T follicular helper cell (primary cell): ENCODE measurements around the gene CCT4.
"Not testable (repeated sequence)": the region's sequence is repeated elsewhere in the genome, so short reads cannot be mapped to it uniquely, and the experiment has no call there.

ENCODE experiments used
- DNase-seq: peaks from one replicate; pipeline ENCODE4 v3.0.0-alpha.2; 2020; ENCODE audit warnings: low read depth

Gene CCT4

DNA sequence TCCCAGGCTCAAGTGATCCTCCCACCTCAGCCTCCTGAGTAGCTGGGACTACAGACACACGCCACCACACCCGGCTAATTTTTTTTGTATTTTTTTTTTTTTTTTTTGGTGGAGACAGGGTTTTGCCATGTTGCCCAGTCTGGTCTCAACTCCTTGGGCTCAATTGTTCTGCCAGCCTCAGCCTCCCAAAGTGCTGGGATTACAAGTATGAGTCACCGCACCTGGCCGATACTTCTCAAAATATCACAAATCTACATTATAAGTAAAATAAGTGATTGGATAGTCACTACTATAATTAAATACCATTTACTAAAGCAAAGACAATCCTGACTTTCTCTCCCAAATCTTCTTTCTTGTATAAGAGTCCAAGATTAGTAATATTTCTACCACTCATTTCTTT is 9.1 kb downstream of the CCT4 start:
- DNase-seq, result not testable (repeated sequence)

DNA sequence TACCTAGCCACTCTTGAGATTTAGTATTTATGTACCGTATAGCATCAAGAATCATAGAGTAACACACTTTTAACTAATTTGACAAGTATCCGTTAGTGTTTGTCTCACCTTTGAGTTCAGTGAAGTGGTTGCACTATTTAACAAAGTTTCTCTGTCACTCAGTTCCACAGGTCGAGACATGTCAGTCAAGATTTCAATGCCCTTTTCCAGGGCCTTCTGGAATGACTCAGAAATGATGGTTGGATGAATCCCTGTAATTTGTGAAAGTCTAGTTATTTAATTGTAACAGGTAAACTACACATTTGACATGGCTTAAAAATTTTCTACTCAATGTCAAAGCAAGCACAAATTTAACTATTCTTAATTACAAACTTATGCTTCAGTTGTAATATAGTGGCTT is 9.7 kb downstream of the CCT4 start:
- DNase-seq, result no peak

DNA sequence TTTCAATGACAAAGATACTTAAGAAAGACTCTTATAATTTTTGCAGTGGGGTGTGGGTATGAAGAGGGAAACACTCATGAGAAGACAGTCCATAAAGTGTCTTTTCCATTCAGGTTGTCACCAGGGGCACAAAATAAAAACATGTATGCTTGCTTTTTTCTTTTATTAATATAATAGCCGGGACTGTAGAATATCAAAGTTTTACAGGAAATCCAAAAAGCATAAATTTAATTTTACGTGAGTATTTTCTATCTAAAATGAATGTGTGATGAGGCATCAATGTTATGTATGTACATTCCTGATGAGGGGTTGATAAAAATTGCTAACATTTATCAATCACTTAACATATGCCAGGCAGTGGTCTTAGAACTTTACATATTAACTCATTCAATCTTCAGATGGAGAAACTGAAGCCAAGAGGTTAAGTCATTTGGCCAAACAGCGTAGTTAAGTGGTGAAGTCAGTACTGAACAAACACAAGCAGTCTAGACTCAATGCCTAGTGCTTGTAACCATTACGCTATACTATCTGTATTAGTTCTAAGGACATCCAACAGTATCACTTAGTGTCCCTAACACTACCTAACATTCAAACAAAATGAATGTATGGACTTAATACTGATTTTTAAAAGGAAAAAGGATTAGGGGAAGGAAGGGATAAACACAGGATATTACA is 10.7 kb downstream of the CCT4 start:
- DNase-seq, result no peak

DNA sequence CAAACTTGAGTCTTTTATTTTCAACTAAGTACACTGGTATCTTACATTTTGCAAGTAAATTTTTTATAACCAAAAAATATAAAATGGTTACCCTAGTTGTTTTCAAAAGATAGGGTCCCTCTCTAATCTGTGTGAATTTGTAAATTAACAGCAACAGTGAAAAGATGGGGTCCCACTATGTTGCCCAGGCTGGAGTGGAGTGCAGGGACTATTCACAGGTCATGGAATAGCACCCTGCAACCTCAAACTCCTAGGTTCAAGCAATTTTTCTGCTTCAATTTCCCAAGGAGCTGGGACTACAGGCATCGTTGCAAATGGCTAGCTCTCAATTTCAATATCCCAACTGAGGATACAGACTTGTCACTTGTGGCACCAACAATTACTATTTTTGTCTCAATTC is 12.1 kb downstream of the CCT4 start:
- DNase-seq, result no peak

GRCh38 chr2:61866482-61867089 is 21.9 kb downstream of the CCT4 start:
- not testable (repeated sequence) for DNase-seq

DNA sequence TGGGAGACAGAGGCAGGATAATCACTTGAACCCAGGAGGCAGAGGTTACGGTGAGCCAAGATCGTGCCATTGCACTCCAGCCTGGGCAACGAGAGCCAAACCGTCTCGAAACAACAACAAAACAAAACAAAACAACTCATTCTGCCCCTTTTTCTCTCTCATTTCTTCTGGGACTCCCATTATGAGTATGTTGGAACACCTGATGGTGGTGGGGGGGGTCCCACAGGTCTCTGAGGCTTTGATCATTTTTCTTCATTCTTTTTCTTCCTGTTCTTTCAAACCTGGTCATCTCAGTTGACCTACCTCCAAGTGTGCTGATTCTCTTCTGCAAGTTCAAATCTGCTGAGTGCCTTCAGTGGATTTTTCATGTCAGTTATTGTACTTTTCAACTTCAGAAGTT is 26.4 kb downstream of the CCT4 start:
- no peak for DNase-seq

DNA sequence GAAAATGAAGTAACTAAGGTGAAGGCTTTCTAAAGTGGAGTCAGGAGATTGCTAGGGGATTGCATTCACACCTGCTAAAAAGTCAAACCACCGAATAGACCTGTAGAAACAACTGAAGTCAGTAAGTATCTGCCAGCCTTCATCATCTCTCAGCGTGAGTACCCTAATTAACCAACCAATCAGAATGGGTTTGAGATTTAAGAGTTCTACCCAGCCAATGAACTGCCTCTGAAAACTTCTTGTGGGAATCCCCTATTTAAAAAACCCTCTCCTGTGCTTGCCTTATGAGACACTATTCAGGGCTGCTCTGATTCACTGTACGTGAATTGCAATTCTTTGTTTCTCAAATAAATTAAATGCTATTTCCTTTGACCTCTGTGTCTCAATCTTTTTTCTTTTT is 31.2 kb downstream of the CCT4 start:
- DNase-seq, result no peak

DNA sequence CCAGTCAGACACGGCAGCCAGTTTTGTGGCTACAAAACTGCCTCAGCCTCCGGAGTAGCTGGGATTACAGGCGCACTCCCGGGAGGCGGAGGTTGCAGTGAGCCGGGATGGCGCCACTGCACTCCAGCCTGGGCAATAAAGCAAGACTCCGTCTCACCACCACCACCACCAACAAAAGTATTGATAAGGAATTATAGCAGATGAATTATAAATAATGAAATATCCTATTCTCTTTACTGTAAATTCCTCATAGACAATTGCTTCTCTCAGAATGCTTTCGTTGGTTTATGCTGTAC is 33.2 kb downstream of the CCT4 start:
- no peak for DNase-seq

- peak; percentile 88 for DNase-seq
Observed at GRCh38 chr2:61854564-61855317, 33.7 kb downstream of the CCT4 start.

DNA sequence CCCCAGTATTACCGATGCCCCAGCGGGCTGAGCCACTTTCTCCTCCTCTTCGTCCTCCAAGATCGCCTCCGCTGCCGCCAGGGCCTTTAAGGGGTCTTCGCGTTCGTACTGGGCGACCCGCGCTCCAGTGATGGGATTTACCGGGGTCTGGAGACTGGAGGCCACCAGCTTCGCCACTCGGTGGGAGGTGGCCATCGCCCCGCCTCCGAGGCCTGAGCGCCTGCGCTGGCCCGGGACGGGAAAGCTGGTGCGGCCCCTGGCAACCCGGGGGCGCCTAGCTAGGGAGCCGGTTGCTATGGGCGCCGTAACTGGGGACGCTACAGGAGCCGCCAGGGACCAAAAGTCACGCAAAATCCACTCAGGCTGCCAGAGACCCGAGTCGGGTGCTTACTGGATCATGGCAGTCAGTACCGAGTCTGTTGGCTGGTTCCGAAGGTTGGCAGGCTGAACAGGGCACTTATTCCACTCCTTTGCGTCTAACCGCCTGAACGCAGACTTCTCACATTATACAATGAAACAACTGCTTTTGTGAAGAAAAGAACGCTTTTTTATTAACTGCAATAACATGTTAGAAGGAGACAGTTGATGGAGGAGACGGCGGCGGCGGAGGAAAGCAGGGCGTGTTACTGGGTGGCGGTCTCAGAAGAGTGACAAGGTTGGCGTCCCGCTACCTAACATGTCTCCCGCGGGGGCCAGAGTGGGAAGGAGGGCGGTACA is 34.5 kb downstream of the CCT4 start, which contains the start of gene FAM161A:
TSS of gene FAM161A (minus strand) at position 214 of the 717 bp plus-strand sequence. CDS start at position 195, 19 bp downstream.
- peak; percentile 56 for DNase-seq

DNA sequence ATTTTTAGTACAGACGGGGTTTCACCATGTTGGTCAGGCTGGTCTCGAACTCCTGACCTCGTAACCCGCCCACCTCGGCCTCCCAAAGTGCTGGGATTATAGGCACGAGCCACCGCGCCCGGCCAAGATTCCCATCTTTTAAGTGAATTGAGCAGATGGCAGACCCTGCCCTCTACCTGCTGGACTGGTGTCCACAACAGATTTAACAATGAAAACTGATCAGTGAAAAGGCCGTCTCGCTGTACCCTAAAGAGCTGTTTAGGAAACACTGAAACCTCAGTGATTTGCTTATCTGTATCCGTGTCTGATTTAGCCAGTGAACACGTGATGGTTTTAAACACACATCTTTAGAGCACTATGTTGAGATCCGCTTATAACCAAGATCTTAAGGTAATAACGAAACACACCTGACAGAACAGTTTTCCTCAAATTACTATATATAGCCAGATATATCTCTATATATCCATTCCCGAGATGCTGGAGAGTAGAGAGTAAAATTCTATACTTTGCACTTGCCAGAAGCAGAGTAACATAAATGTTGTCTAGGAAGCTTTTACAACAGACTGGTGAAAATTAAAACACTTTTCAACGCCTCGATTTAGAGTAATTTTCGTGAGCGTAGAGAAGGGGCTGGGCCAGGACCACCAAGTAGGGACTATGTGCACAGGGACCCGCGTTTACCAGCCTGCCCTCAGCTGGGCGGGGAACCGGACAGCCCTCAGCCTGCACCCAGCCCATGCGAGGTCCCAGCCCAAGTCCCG is 35.2 kb downstream of the CCT4 start:
- no peak for DNase-seq

- not testable (repeated sequence) for DNase-seq
Observed at GRCh38 chr2:61851270-61851669, 37.2 kb downstream of the CCT4 start.

DNA sequence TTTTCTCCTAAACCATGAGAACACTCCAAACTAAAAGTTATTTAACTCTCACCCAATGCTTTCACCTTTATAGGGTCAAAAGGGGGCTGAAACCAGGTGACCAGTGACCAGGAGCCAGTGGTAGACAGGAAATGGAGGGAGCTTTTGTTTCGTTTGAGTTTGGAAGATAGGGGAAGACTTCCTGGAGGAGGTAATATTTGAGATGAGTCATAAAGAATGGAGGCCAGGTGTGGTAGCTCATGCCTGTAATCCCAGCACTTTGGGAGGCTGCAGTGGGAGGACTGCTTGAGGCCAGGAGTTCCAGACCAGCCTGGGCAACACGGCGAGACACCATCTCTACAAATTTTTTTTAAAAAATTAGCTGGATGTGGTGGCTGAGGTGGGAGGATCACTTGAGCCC is 43.1 kb downstream of the CCT4 start:
- no peak for DNase-seq

GRCh38 chr2:61841286-61841685 is 47.2 kb downstream of the CCT4 start:
- no peak for DNase-seq

- DNase-seq, result no peak
Observed at GRCh38 chr2:61834893-61835292, 53.6 kb downstream of the CCT4 start.

DNA sequence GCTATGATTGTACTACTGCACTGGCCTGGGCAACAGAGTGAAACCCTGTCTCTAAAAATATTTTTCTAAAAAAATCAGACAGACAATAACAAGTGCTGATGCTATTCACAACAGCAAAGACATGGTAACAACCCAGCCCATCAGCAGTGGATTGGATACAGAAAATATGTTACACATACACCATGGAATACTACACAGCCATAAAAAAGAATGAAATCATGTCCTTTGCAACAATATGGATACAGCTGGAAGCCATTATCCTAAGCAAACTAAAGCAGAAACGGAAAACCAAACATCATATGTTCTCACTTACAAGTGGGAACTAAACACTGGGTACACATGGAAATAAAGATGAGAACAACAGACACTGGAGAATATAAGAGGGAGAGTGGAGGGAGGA is 54.5 kb downstream of the CCT4 start:
- DNase-seq, result no peak

GRCh38 chr2:61832183-61832841 is 56.1 kb downstream of the CCT4 start:
- DNase-seq, result no peak

- no peak for DNase-seq
Observed at GRCh38 chr2:61822255-61822654, 66.2 kb downstream of the CCT4 start.
